GM10266 (cell line): ENCODE results near the gene SCUBE3.

Experiments
- DNase-seq: peaks from one replicate; pipeline ENCODE4 v3.0.0; 2012; ENCODE audit errors: extremely low spot score
- CTCF ChIP-seq: IDR thresholded peaks from 2 replicates; pipeline ENCODE4 v1.5.1; 2012; ENCODE audit warnings: mild to moderate bottlenecking, low read depth; ENCODE audit not compliant: control insufficient read depth, insufficient read depth; ENCODE audit errors: missing control alignments

SCUBE3 gene

DNA sequence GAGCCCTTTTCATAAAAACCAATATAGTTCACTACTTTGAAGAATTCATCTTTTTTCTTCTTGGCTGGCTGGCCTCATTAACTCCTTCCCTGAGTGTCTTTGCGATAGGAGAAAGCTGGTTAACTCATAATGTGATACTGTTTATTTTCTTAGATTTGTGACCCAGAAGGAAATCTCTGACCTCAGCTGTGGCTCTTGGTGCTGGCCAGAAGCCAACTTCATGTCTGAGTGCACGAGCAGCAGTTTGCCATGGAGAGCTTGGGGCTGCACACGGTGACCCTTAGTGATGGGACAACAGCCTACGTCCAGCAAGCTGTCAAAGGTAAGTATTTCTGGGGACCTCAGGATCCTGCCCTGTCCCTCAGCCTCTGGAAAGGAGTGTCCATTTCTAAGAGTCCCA, 67.1 kb downstream of the SCUBE3 start:
- TF ChIP-seq CTCF = no peak
- no peak for DNase-seq

- DNase-seq = no peak
- TF ChIP-seq CTCF = no peak
Measured at GRCh38 chr6:35282472-35282871, 68.7 kb downstream of the SCUBE3 start.

- DNase-seq = no peak
- TF ChIP-seq CTCF = no peak
Measured at GRCh38 chr6:35283361-35283760, 69.6 kb downstream of the SCUBE3 start.

DNA sequence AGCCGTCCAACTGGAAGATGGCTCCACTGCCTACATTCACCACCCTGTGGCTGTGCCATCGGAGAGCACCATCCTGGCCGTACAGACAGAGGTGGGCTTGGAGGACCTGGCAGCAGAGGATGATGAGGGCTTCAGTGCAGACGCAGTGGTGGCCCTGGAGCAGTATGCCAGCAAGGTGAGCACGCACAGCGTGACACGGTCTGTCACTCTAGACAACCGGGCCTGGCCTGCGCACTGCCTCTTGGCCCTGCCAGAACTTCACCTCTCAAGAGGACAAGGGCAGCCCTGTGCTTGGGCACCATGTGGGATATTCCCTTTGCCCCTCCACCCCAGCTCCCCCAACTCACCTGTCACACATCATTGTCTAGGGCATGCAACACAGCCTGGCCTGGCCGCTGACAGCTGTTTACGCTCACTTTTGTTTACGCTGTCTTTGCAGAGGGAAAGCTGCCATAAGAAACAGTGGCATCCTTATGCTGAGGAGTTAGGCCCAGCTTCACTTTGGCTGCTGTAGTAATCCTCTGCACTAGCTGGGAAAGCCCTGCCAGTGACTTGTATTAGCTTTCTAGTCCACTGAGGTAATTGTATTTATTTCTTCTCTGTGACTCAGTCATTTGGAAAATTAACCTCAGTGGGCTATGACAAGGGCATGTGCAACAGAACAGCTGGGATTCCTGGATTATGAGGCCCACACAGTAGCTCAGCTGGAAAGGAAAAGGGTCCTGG, 74.1 kb downstream of the SCUBE3 start:
- TF ChIP-seq CTCF = no peak
- no peak for DNase-seq

DNA sequence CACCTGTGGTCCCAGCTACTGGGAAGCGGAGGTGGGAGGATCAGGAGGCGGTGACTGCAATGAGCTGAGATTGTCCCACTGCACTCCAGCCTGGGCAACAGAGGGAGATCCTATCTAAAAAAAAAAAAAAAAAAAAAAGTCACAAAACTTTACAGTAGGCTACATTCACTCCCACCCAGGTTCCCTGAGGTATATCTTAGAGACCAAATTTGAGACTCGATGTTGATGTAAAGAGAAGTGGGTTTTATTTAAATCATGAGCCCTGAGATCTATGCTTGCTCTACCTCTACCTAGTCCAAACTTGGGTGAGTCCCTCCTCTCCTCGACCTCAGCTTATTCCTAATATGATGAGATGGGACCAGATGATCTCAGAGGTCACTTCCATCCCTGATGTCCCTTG, 75.1 kb downstream of the SCUBE3 start:
- DNase-seq = no peak
- no peak for TF ChIP-seq CTCF

- no peak for DNase-seq
- no peak for TF ChIP-seq CTCF
Measured at GRCh38 chr6:35291491-35291890, 77.7 kb downstream of the SCUBE3 start.

GRCh38 chr6:35292494-35292893, 78.7 kb downstream of the SCUBE3 start:
- no peak for DNase-seq
- TF ChIP-seq CTCF = no peak
